SU-DHL-6 (cell line): ENCODE results near the gene ZNF75A.

Experiments used
- EZH2phosphoT487 ChIP-seq: fragments of 200-600 bp; sonication (generic), shearing (Covaris generic); conservative IDR thresholded peaks from 2 replicates; pipeline ENCODE4 v1.6.1; 2018; ENCODE audit warnings: mild to moderate bottlenecking, antibody characterized with exemption, low read length, moderate library complexity, mixed read lengths
- TF ChIP-seq, protein P1 (sequence below): fragments of 200-600 bp; sonication (generic); IDR thresholded peaks from one replicate; pipeline ENCODE4 v1.5.1; 2017; ENCODE audit warnings: antibody characterized with exemption, mild to moderate bottlenecking, low read length, moderate library complexity; ENCODE audit not compliant: insufficient read depth, poor library complexity, severe bottlenecking

DNA sequence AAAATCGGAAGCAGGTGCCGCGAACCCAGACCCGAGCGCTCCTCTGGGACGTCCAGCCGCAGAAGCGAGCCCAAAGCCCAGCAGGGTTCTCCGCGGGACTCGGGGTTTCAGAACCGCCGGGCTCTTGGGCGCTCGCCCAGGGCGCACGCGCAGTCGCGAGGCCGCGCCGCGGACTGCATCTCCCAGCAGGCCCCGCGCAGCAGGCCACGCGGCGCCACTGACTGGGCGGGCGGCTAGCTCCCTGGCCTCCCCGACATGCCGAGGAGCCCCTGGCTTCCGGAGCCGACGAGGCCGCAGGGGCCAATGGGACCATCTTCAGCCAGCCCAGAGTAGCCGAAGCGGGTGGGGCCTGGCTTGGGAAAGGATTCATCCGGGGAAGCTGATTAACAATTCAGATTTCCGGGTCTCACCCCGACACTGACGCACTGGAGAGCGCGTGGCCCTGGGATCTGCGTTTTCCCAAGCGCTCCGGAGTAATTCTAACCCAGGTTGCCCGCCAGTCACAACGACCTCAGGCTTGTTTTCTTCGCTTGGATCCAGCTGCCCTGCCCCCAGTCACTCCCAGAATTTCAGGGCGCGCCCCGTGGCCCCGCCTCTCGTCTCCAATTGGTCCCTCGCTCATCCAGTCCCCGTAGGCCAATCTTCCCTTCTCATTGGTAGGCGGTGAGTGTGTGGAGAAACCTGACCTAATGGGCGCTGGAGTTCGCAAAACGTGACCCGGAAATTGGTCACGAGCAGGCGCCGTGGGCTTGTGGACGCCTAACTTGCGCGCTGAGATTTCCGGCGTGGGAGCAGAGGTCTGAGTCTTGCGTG is 22.4 kb upstream of the ZNF75A start, which contains the start of gene ZNF263:
- TF ChIP-seq EZH2phosphoT487 = no peak
- TF ChIP-seq, protein P1, sequence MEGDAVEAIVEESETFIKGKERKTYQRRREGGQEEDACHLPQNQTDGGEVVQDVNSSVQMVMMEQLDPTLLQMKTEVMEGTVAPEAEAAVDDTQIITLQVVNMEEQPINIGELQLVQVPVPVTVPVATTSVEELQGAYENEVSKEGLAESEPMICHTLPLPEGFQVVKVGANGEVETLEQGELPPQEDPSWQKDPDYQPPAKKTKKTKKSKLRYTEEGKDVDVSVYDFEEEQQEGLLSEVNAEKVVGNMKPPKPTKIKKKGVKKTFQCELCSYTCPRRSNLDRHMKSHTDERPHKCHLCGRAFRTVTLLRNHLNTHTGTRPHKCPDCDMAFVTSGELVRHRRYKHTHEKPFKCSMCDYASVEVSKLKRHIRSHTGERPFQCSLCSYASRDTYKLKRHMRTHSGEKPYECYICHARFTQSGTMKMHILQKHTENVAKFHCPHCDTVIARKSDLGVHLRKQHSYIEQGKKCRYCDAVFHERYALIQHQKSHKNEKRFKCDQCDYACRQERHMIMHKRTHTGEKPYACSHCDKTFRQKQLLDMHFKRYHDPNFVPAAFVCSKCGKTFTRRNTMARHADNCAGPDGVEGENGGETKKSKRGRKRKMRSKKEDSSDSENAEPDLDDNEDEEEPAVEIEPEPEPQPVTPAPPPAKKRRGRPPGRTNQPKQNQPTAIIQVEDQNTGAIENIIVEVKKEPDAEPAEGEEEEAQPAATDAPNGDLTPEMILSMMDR = no peak
